Transverse colon (tissue), 4 donors: ENCODE results near the gene CELSR1. TPM values are rescaled to one million over a fixed set of nuclear protein-coding genes. Genes with fewer than 3 reads are reported as not detected.

Experiments used
- DNase-seq: peaks from one replicate; pipeline ENCODE4 v3.0.0-alpha.2; 2019
- H3K27ac ChIP-seq, 4 donors: fragments of 200-600 bp; sonication (generic); 2 replicates each; pipeline ENCODE4 v1.5.1; 2016 to 2018; ENCODE audit warnings: inconsistent platforms in 4 of 4
- H3K27me3 ChIP-seq: fragments of 200-600 bp; sonication (generic); 2 replicates; pipeline ENCODE4 v1.5.1; 2017; ENCODE audit warnings: inconsistent platforms
- H3K36me3 ChIP-seq, 4 donors: fragments of 200-600 bp; sonication (generic); 2 replicates each; pipeline ENCODE4 v1.5.1; 2017 to 2019; ENCODE audit warnings: inconsistent platforms in 4 of 4
- H3K4me1 ChIP-seq, 4 donors: fragments of 200-600 bp; sonication (generic); 2 replicates each; pipeline ENCODE4 v1.5.1; 2017 to 2020; ENCODE audit warnings: inconsistent platforms in 4 of 4
- H3K4me3 ChIP-seq, 4 donors: fragments of 200-600 bp; sonication (generic); 1 replicate in 1 of 4; 2 replicates in 3 of 4; pipeline versions ENCODE4 v1.5.1 to v1.6.1; 2017 to 2019; ENCODE audit warnings: inconsistent platforms in 4 of 4
- H3K9me3 ChIP-seq, 2 donors: fragments of 200-600 bp; sonication (generic); 2 replicates each; pipeline ENCODE4 v1.5.1; 2017 to 2019; ENCODE audit warnings: inconsistent platforms in 2 of 2
- CTCF ChIP-seq, 5 experiments: fragments of 200-600 bp in 3 of 5; fragments of 450-650 bp in 2 of 5; sonication (generic) in 3 of 5; IDR thresholded peaks; 1 replicate in 2 of 5; 2 replicates in 3 of 5; pipeline ENCODE4 v1.5.1; 2016 to 2017; ENCODE audit warnings: antibody characterized with exemption in 5 of 5, inconsistent platforms in 3 of 5, mild to moderate bottlenecking in 2 of 5, moderate library complexity in 1 of 5
- EP300 ChIP-seq: sonication (generic); formaldehyde crosslinking; IDR thresholded peaks from one replicate; pipeline ENCODE4 v1.6.1; 2017; ENCODE audit warnings: antibody characterized with exemption, low read depth
- POLR2A ChIP-seq: fragments of 450-650 bp; IDR thresholded peaks from one replicate; pipeline ENCODE4 v1.6.1; 2016; ENCODE audit warnings: antibody characterized with exemption, mild to moderate bottlenecking, moderate library complexity
- POLR2AphosphoS5 ChIP-seq, 3 donors: sonication (generic); formaldehyde crosslinking; IDR thresholded peaks; one replicate each; pipeline ENCODE4 v1.6.1; 2016; ENCODE audit warnings: antibody characterized with exemption in 3 of 3
- WGBS, 2 donors: methylation state at CpG; one replicate each; pipeline ENCODE4 v1.1.5; 2018; ENCODE audit warnings: low coverage in 1 of 2; 5-methylcytosine and 5-hydroxymethylcytosine counted together
- in situ Hi-C, 4 donors: fragments of 200-750 bp; cut with MboI; loops; one replicate each; pipeline versions ENCODE4 v1.15.0 to v1.15.1; 2017; ENCODE audit warnings: low sequenced_read_pairs in 3 of 4, low pct_ligation_motif_present in 1 of 4, low pct_unique_long_range_greater_than_20kb in 1 of 4
- intact Hi-C: fragments of 100-400 bp; cut with DNase I; formaldehyde crosslinking; loops from one replicate; pipeline ENCODE4 v1.15.1; 2023; ENCODE audit warnings: low total_unique reads
- total RNA-seq, 4 donors: library from RNA; depleted of rRNA; stranded (reverse); fragments of >200 nt; gene quantifications; one replicate each; pipeline ENCODE4 v1.1.0, GENCODE V29; 2016

The CELSR1 gene
- total RNA-seq, 4 donors from 2014 or later, result 0.96 to 2.5 (median 1.4) TPM

GRCh38 chr22:46354176-46354992, 183.0 kb downstream of the CELSR1 start:
- H3K4me1 ChIP-seq, result no peaks in the 10 kb centered on the region
- no peaks in the 10 kb centered on the region for H3K27me3 ChIP-seq
- intact Hi-C loops, result no loop called here
- 83% methylated on average over 21 of the region's 21 CpGs; no CpG with 5 or more reads in 1 of the 2 donors for WGBS, 2 donors
- DNase-seq, result peak; percentile 6
- H3K27ac ChIP-seq, result no peak overlapping the region
- no peak overlapping the region for H3K4me3 ChIP-seq
- no peaks in the 10 kb centered on the region for H3K9me3 ChIP-seq
- no peak for TF ChIP-seq POLR2AphosphoS5 (IDR thresholded peaks at IDR 0.05)
- TF ChIP-seq EP300, result no peak
- TF ChIP-seq POLR2A, result no peak
- peaks cover 0 to 40% (median 19%) of the 10 kb centered on the region in 4 donors for H3K36me3 ChIP-seq
- in situ Hi-C loops, result loop anchor here in 1 of 4 donors (10.0 kb wide), 1 partner anchor 190 kb away; no protein-coding TSS in a partner anchor

GRCh38 chr22:46353483-46354105, 183.8 kb downstream of the CELSR1 start:
- no peak for TF ChIP-seq CTCF (IDR thresholded peaks at IDR 0.05)
- TF ChIP-seq EP300, result no peak
- no peak for TF ChIP-seq POLR2A
- in situ Hi-C loops (loop anchor here in 1 of 4 donors (10.0 kb wide), 1 partner anchor 191 kb away; no protein-coding TSS in a partner anchor), intact Hi-C loops (no loop called here)
- no peak overlapping the region for H3K4me3 ChIP-seq
- no peaks in the 10 kb centered on the region for H3K9me3 ChIP-seq
- H3K27ac ChIP-seq, result no peak overlapping the region
- peaks cover 0 to 45% (median 20%) of the 10 kb centered on the region in 4 donors for H3K36me3 ChIP-seq
- H3K4me1 ChIP-seq, result no peaks in the 10 kb centered on the region
- 88% methylated on average over 8 of the region's 8 CpGs; no CpG with 5 or more reads in 1 of the 2 donors for WGBS, 2 donors
- H3K27me3 ChIP-seq, result no peaks in the 10 kb centered on the region
- no peak for DNase-seq

- peak; percentile 6 for DNase-seq
- TF ChIP-seq POLR2AphosphoS5 (IDR thresholded peaks at IDR 0.05) (no peak), POLR2A (no peak), EP300 (no peak), CTCF (IDR thresholded peaks at IDR 0.05) (no peak)
- in situ Hi-C loops (loop anchor here in 1 of 4 donors (10.0 kb wide), 1 partner anchor 192 kb away; no protein-coding TSS in a partner anchor), intact Hi-C loops (no loop called here)
- Histone ChIP-seq H3K27me3 (no peaks in the 10 kb centered on the region), H3K4me1 (no peaks in the 10 kb centered on the region), H3K27ac (no peak overlapping the region), H3K4me3 (no peak overlapping the region), H3K36me3 (peaks cover 0 to 52% (median 24%) of the 10 kb centered on the region in 4 donors), H3K9me3 (no peaks in the 10 kb centered on the region)
- WGBS, 2 donors, result 72% methylated on average over 20 of the region's 20 CpGs; no CpG with 5 or more reads in 1 of the 2 donors
These were observed 184.6 kb downstream of the CELSR1 start for GRCh38 chr22:46352691-46353386.

- H3K36me3 ChIP-seq, result peaks cover 0 to 57% (median 27%) of the 10 kb centered on the region in 4 donors
- no peaks in the 10 kb centered on the region for H3K9me3 ChIP-seq
- 95% methylated on average over 7 of the region's 10 CpGs; no CpG with 5 or more reads in 1 of the 2 donors for whole genome bisulfite sequencing, 2 donors
- no peak overlapping the region for H3K27ac ChIP-seq
- intact Hi-C loops, result no loop called here
- H3K27me3 ChIP-seq, result no peaks in the 10 kb centered on the region
- H3K4me1 ChIP-seq, result no peaks in the 10 kb centered on the region
- DNase-seq, result no peak
- in situ Hi-C loops, result loop anchor here in 1 of 4 donors (10.0 kb wide), 1 partner anchor 193 kb away; no protein-coding TSS in a partner anchor
- H3K4me3 ChIP-seq, result no peak overlapping the region
- no peak for TF ChIP-seq POLR2AphosphoS5 (IDR thresholded peaks at IDR 0.05)
- no peak for TF ChIP-seq CTCF (IDR thresholded peaks at IDR 0.05)
- no peak for TF ChIP-seq POLR2A
- TF ChIP-seq EP300, result no peak
These were observed 185.1 kb downstream of the CELSR1 start for GRCh38 chr22:46352276-46352675.
